LoVo (cell line): ENCODE data around the gene FOXK1.

Source experiments
- DNase-seq: peaks from one replicate; pipeline ENCODE4 v3.0.0-alpha.2; 2016; ENCODE audit warnings: low spot score

FOXK1 gene

DNA sequence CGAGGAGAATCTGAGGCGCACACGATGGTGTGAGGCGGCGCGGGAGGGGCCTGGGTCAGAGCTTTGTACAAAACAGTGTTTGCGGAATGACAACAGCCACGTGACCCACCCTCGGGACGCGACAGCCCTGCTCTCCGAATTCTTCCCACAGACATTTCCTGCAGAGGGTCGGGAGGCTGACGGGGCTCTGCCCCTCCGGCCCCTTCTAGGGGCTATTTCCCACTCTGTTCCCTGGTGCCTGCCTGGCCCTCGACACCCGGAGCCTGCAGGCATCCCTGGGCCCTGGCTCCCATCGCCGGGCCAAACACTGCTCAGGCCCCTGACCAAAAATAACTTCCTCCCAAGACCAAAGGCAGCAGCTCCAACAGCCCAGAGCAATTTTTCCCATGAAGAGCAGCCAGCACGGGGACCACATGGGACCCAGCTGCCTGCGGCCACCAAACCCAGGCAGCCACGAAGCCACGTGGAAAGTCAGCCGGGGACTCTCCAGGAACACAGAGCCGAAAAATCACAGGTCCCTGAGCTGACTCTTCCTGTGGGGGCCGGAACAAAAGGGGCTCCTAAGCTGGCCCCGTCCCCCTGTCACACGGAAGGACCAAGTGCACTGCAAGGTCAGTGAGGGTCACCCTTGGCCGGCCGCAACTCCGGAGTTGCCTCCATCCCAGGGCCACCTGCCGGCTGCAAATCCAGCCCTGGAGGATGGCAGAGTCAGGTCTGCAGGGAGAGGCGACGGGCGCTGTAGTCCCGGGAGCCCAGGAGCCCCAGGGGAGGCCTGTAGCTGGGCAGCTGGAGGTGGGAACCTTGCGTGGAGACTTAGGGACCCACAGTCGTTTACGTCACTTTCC is 137.7 kb downstream of the FOXK1 start:
- DNase-seq: no peak

DNA sequence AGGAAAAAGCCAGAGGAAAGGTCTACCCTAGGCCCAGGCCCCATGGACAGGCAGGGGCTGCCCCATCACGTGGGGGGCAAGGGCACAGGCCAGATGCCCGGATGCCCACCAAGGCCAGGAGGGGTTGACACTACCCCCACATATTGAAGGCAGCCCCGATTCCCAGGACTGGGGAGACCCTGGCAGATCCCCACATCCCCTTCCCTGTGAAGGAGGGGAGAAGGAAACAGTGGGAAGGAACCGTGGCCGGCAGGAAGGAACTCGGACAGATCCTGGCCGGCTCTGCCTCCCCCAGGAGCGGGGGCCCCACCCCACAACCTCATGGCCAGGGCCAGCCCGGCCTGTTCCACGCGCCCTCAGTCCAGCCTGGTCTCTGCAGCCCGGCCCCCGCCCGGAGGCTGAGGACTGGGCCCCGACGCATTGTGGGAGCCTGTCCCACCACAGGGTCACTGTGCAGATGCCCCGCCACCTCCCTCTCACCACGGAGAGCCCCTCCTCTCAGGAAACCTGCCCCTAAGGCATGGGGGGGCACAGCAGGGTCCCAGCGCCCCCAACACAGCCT is 138.4 kb downstream of the FOXK1 start:
- no peak for DNase-seq
